Stimulated activated CD8-positive, alpha-beta memory T cell treated with anti-CD3 and anti-CD28 coated beads, Interleukin-7, amount 100 ng/mL, for 48 hours (primary cell): ENCODE measurements around the gene GRHL3.

Source experiments
- DNase-seq, 2 donors: peaks; one replicate each; pipeline ENCODE4 v3.0.0-alpha.2; 2020; ENCODE audit warnings: low read depth in 1 of 2; ENCODE audit errors: extremely low read depth in 1 of 2

GRHL3 gene

GRCh38 chr1:24317081-24317480 is 2.1 kb upstream of the GRHL3 start:
- no peak for DNase-seq

GRCh38 chr1:24317956-24318614 is 1.1 kb upstream of the GRHL3 start:
- DNase-seq: no peak

- DNase-seq: no peak
These were observed 394 bp upstream of the GRHL3 start for GRCh38 chr1:24318615-24319311.

GRCh38 chr1:24319962-24320361 is 805 bp downstream of the GRHL3 start:
- DNase-seq: no peak

- DNase-seq: no peak
These were observed 2.0 kb downstream of the GRHL3 start for GRCh38 chr1:24321126-24321525.

- DNase-seq: peak; percentile 56 to 59
These were observed 2.7 kb downstream of the GRHL3 start for GRCh38 chr1:24321697-24322469.

- no peak for DNase-seq
These were observed 3.5 kb downstream of the GRHL3 start for GRCh38 chr1:24322470-24323177.

- no peak for DNase-seq
These were observed 4.1 kb downstream of the GRHL3 start for GRCh38 chr1:24323281-24323680.

GRCh38 chr1:24324903-24325302 is 5.7 kb downstream of the GRHL3 start:
- DNase-seq: no peak

- DNase-seq: no peak
These were observed 6.7 kb downstream of the GRHL3 start for GRCh38 chr1:24325587-24326449.

- DNase-seq: no peak
These were observed 8.3 kb downstream of the GRHL3 start for GRCh38 chr1:24327486-24327885.

- DNase-seq: no peak
These were observed 8.7 kb downstream of the GRHL3 start for GRCh38 chr1:24327891-24328290.

- no peak for DNase-seq
These were observed 10.2 kb downstream of the GRHL3 start for GRCh38 chr1:24329331-24329730.

- no peak for DNase-seq
These were observed 10.8 kb downstream of the GRHL3 start for GRCh38 chr1:24329797-24330543.

GRCh38 chr1:24331961-24332673 is 13.0 kb downstream of the GRHL3 start:
- no peak for DNase-seq

GRCh38 chr1:24336075-24336474 is 16.9 kb downstream of the GRHL3 start:
- no peak for DNase-seq

GRCh38 chr1:24337455-24337854 is 18.3 kb downstream of the GRHL3 start:
- no peak for DNase-seq

- no peak for DNase-seq
These were observed 19.3 kb downstream of the GRHL3 start for GRCh38 chr1:24338447-24338846.

GRCh38 chr1:24339996-24340395 is 20.8 kb downstream of the GRHL3 start:
- DNase-seq: no peak
